ENCODE data around the gene ADPRH. TPM values are rescaled to one million over a fixed set of nuclear protein-coding genes. Genes with fewer than 3 reads are reported as not detected.

The ADPRH gene
- total and polyA plus RNA-seq, 10 of the 15 experiments (the other 5 are each of a cell fraction or from before 2014, with no cell fraction given), result 2.3 to 32.6 (median 19.0) TPM

GRCh38 chr3:119597548-119598288 is 18.4 kb downstream of the ADPRH start, which contains the start of gene PLA1A (continued):
- peak; percentile 31; the same call in 1 of the 2 replicates for TF ChIP-seq NKRF (conservative IDR thresholded peaks at IDR 0.05)
- TF ChIP-seq HDGF (IDR thresholded peaks at IDR 0.05), result no peak
- TF ChIP-seq CTCF (IDR thresholded peaks at IDR 0.05 in 2 of 3, conservative IDR thresholded peaks at IDR 0.05 in 1 of 3; ENCODE audit: control insufficient read depth in 2 of 3, extremely low read depth in 1 of 3, insufficient read depth in 1 of 3, low read depth in 3 of 3, low read length in 3 of 3), result no peak
- no peak; the same call in 1 of the 2 replicates for TF ChIP-seq CBFB (IDR thresholded peaks at IDR 0.05; ENCODE audit: low read depth)
- no peak for TF ChIP-seq EGR1 (IDR thresholded peaks at IDR 0.05; ENCODE audit: borderline replicate concordance in 1 of 2, low read depth in 2 of 2, low read length in 2 of 2)
- no peak for TF ChIP-seq ZBTB40 (IDR thresholded peaks at IDR 0.05; ENCODE audit: borderline replicate concordance)
- peak; percentile 63; the same call in 1 of the 2 replicates for TF ChIP-seq MXI1 (IDR thresholded peaks at IDR 0.05; ENCODE audit: low read depth, low read length)
- 0 out of 2 replicates have a peak, but pooled peaks have one; percentile 10 for TF ChIP-seq ZNF687 (IDR thresholded peaks at IDR 0.05)
- TF ChIP-seq IRF4 (IDR thresholded peaks at IDR 0.05; ENCODE audit: low read depth, low read length), result no peak
- peak; percentile 8 for TF ChIP-seq ZBED1 (IDR thresholded peaks at IDR 0.05; ENCODE audit: borderline replicate concordance)
- no peak for TF ChIP-seq PRDM15 (CRISPR knock-in tag; IDR thresholded peaks at IDR 0.05)
